Neuron (in vitro differentiated cells): ENCODE data around the gene NCOA7.

Experiments used
- H2AFZ ChIP-seq: one replicate; pipeline ENCODE4 v1.6.1; 2013; ENCODE audit warnings: low read depth, mild to moderate bottlenecking, inconsistent platforms, low read length, moderate library complexity
- H3K27me3 ChIP-seq: one replicate; pipeline ENCODE4 v1.6.1; 2013; ENCODE audit warnings: low read length; ENCODE audit not compliant: insufficient read depth
- H3K36me3 ChIP-seq: one replicate; pipeline ENCODE4 v1.6.1; 2013; ENCODE audit warnings: low read length; ENCODE audit not compliant: insufficient read depth
- H3K4me1 ChIP-seq: one replicate; pipeline ENCODE4 v1.6.1; 2013; ENCODE audit warnings: low read length; ENCODE audit not compliant: insufficient read depth
- H3K4me3 ChIP-seq: 2 replicates; pipeline ENCODE4 v1.5.1; 2013; ENCODE audit warnings: mild to moderate bottlenecking, low read length, moderate library complexity
- H3K9me3 ChIP-seq: one replicate; pipeline ENCODE4 v1.6.1; 2013; ENCODE audit warnings: low read length

Gene NCOA7

DNA sequence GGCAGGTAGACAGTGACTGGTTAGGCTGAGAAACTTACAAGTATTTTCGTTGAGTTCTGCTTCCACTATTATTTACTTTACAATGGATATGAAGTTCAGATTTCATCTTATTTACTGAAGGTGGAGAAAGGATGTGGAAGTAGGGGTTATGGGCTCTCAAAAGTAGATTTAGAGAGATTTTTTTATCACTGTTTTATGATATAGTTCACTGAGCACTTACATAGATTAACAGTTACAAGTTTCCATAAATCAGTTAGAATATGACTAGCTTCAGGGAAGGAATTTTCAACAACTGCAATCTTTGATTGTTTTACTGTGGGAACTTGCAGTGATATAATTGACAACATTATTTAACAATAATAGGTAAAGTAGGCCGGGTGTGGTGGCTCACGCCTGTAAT is 188.3 kb downstream of the NCOA7 start:
- Histone ChIP-seq H3K9me3 (no peaks in the 10 kb centered on the region), H3K27me3 (no peaks in the 10 kb centered on the region), H3K36me3 (peaks cover 4% of the 10 kb centered on the region), H3K4me1 (no peaks in the 10 kb centered on the region), H2AFZ (no peak overlapping the region), H3K4me3 (no peak overlapping the region)
